ENCODE measurements around the gene IFI44L. TPM values are rescaled to one million over a fixed set of nuclear protein-coding genes. Genes with fewer than 3 reads are reported as not detected.

Gene IFI44L
- total RNA-seq, 1 donor from 2014 or later, result 9.0 TPM

DNA sequence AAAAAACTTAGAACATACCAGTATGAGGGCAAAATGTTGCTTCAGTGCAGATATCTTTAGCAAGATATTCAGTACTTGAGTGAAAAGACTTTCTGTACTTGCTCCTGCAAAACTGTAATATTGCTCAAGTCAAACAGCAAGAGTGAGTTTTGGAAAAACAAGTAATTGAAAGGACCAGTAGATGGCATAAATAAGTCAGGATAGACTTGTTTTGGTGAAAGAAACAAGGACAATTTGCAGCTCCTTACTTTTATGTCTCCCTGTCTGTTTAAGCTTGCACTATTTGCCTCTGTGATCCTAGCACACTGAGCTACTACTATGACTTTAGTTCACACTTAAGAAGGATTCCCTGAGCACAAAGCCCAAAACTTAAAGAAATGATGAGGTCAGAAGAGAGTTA is 68.4 kb downstream of the IFI44L start:
- DNase-seq (ENCODE audit: low spot score), result no peak

DNA sequence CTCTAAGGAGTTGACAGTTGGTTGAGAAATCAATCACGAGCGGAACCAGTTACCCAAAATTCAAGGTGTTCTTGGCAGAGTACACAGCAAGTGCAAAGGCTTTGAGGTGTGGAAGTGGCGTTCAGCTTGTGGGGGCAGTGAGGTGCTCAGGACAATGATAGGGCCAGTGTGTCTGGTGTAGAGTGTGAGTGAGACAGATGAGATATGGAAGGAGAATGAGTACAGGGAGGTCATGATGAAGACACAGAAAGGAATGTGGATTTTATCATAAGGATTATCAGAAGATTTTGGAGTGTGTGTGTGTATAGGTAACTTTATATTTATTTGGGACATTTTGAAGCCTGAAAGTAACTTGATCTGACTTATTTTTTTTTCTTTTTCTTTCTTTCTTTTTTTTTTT is 70.3 kb downstream of the IFI44L start:
- DNase-seq (ENCODE audit: low spot score), result no peak

DNA sequence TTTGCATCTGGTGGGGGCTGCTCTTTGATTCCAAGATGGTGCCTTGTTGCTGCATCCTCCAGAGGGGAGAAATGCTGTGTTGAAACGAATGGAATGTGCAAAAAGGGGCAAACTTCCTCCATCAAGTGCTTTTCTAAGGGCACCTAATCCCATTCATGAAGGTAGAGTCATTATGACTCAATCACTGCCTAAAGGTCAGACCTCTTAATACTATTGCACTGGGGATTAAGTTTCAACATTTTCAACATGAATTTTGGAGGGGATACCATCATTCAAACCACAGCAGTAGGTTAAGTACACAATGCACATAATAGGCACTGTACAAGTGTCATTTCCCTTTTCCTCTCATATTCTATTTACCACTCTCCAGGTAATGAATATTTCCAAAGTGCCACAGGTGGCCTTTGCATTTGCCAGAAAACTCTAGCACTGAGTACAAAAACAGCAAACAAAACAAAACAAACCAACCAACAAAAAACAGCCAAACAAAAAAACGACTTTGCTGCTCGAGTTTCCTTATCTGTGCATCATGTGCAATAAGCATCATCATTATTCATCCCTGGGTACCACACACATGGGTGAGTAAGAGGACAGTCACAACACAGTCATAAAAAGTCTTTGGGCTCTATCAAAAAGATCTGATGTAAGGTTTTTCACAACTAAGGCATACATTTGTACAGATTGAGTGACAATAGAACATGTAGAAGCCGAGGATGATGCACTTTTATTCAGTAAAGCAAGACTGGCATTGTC is 71.9 kb downstream of the IFI44L start:
- DNase-seq (ENCODE audit: low spot score), result no peak

Other genes with a start within 250 kb of the IFI44L start
- gene PTGFR, start 129.5 kb upstream of the IFI44L start, total RNA-seq, result 4.6 TPM
- gene IFI44, start 29.4 kb downstream of the IFI44L start, total RNA-seq, result 19.7 TPM

Measured in ureter (tissue), 1 donor.